ENCODE data around the gene PCDH9. TPM values are rescaled to one million over a fixed set of nuclear protein-coding genes. Genes with fewer than 3 reads are reported as not detected.

PCDH9 gene
- total RNA-seq, 1 donor from 2014 or later, result 0.26 TPM

DNA sequence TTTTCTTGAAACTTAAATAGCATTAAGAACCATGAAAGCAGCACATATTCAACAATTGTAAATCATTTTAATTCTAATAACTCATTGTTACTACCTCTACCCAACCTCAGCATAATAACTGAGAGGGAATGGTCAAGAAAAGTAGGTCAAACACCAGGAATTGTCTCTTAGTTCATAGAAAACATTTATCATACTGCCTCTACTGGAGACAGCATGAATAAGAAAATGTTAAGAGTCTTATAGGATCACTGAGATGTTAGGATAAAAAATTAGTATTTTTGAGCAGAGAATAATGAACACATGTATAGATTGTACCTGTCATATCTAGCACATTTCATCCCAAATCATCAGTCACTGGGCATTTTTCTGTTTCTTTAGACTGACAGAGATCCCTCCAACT lies 515.3 kb downstream of the PCDH9 start:
- no peak overlapping the region for H3K4me3 ChIP-seq (ENCODE audit: low read depth, low read length)
- TF ChIP-seq, protein P1, sequence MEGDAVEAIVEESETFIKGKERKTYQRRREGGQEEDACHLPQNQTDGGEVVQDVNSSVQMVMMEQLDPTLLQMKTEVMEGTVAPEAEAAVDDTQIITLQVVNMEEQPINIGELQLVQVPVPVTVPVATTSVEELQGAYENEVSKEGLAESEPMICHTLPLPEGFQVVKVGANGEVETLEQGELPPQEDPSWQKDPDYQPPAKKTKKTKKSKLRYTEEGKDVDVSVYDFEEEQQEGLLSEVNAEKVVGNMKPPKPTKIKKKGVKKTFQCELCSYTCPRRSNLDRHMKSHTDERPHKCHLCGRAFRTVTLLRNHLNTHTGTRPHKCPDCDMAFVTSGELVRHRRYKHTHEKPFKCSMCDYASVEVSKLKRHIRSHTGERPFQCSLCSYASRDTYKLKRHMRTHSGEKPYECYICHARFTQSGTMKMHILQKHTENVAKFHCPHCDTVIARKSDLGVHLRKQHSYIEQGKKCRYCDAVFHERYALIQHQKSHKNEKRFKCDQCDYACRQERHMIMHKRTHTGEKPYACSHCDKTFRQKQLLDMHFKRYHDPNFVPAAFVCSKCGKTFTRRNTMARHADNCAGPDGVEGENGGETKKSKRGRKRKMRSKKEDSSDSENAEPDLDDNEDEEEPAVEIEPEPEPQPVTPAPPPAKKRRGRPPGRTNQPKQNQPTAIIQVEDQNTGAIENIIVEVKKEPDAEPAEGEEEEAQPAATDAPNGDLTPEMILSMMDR (IDR thresholded peaks at IDR 0.05; ENCODE audit: insufficient read depth, low read length, severe bottlenecking), result peak; percentile 9
- DNase-seq (ENCODE audit: low read depth), result peak; percentile 20
- H3K27me3 ChIP-seq (ENCODE audit: control insufficient read depth, insufficient read depth, low read length), result no peaks in the 10 kb centered on the region
- no peak for FAIRE-seq
- H3K36me3 ChIP-seq (ENCODE audit: control insufficient read depth, insufficient read depth, low read length), result no peaks in the 10 kb centered on the region

DNA sequence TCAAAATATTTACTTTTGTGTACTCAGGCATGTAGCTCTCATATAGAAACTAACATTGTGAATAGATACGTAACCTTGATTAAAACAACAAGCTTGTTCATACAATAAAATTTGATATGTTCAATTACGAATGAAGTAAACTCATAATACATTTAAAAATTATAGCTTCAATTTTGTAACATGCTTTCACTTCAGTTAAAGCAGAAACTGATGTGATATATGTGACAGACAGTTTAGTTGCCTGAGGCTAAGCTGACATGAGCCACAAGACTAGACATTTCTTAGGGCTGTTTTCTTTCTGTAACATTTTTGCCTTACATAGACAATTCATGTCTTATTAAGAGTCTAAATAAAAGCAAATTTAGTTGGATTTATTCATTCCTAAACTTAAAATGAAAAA lies 526.0 kb downstream of the PCDH9 start:
- TF ChIP-seq, protein P1 (IDR thresholded peaks at IDR 0.05; ENCODE audit: insufficient read depth, low read length, severe bottlenecking), result no peak
- Histone ChIP-seq H3K36me3 (ENCODE audit: control insufficient read depth, insufficient read depth, low read length) (no peaks in the 10 kb centered on the region), H3K4me3 (ENCODE audit: low read depth, low read length) (no peak overlapping the region), H3K27me3 (ENCODE audit: control insufficient read depth, insufficient read depth, low read length) (no peaks in the 10 kb centered on the region)
- FAIRE-seq (no peak), DNase-seq (ENCODE audit: low read depth) (no peak)

DNA sequence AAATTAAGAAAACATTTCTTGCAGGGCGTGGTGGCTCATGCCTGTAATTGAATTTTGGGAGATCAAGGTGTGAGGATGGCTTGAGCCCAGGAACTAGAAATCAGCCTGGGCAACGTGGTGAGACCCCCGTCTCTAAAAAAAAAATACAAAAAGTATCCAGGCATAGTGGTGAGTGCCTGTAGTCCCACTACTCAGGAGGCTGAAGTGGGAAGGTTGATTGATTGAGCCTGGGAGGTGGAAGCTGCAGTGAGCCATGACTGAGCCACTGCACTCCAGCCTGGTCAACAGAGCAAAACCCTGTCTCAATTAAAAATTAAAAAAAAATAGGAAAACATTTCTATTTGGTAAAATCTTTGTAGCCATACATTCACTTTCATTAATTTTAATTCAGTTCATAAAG lies 526.5 kb downstream of the PCDH9 start:
- no peak for FAIRE-seq
- no peaks in the 10 kb centered on the region for H3K27me3 ChIP-seq (ENCODE audit: control insufficient read depth, insufficient read depth, low read length)
- H3K4me3 ChIP-seq (ENCODE audit: low read depth, low read length), result no peak overlapping the region
- no peak for DNase-seq (ENCODE audit: low read depth)
- no peaks in the 10 kb centered on the region for H3K36me3 ChIP-seq (ENCODE audit: control insufficient read depth, insufficient read depth, low read length)
- TF ChIP-seq, protein P1 (IDR thresholded peaks at IDR 0.05; ENCODE audit: insufficient read depth, low read length, severe bottlenecking), result no peak

DNA sequence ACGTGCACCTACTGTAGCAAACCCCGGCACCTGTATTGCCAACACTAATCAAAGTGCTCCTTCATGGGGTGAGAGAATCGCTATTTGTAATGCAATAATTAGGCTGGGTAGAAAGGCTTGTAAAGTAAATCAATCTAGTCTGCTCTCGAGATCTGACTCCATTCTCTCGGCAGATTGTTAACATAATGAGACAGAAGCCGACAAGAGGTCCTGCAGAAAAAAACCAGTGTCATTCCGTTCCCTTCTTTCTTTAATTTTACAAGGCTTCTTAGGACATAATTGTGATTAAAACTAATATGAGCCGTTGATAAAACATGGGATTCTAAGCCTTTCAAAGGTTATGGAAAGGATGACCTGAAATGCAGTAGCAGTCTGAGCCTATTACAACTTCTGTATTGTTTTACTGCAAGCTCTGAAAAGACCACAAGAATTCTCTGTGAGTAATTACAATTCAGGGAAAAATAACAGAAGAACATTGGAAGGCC lies 530.0 kb downstream of the PCDH9 start:
- DNase-seq (ENCODE audit: low read depth) (no peak), FAIRE-seq (no peak)
- no peak overlapping the region for H3K4me3 ChIP-seq (ENCODE audit: low read depth, low read length)
- TF ChIP-seq, protein P1 (IDR thresholded peaks at IDR 0.05; ENCODE audit: insufficient read depth, low read length, severe bottlenecking), result no peak
- no peaks in the 10 kb centered on the region for H3K36me3 ChIP-seq (ENCODE audit: control insufficient read depth, insufficient read depth, low read length)
- H3K27me3 ChIP-seq (ENCODE audit: control insufficient read depth, insufficient read depth, low read length), result no peaks in the 10 kb centered on the region

DNA sequence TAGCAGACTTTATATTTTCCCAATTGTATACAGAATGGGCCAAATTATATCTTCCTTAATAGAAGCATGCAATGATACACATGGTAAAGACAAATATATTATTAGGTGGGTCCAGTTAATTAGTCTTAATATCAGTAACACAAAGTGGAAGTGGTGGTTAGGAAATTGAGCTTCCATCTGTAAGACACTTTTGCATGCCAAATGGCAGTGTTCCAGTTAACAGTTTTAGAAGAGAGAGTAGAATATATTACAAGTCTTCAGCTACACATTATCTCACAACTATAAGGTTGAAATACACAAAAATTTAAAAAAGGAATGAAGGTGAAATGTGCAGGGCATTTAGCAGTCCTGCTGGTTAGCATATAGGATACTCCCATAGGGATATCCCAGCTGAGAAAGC lies 536.5 kb downstream of the PCDH9 start:
- no peak for FAIRE-seq
- Histone ChIP-seq H3K27me3 (ENCODE audit: control insufficient read depth, insufficient read depth, low read length) (no peaks in the 10 kb centered on the region), H3K4me3 (ENCODE audit: low read depth, low read length) (no peak overlapping the region), H3K36me3 (ENCODE audit: control insufficient read depth, insufficient read depth, low read length) (no peaks in the 10 kb centered on the region)
- TF ChIP-seq, protein P1 (IDR thresholded peaks at IDR 0.05; ENCODE audit: insufficient read depth, low read length, severe bottlenecking), result no peak
- DNase-seq (ENCODE audit: low read depth), result no peak

DNA sequence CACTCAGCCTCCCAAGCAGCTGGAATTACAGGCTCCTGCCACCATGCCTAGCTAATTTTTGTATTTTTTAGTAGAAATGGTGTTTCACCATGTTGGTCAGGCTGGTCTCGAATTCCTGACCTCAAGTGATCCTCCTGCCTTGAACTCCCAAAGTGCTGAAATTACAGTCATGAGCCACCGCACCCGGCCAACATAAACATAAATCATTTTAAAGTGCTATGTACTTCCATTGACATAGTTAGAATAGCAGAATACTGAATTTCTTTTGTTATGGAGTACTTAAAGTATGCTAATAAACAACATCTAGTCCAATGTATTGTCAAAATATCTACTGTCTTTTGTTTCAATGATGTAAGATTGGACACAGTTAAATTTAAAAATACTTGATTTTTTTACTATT lies 539.0 kb downstream of the PCDH9 start:
- no peak for FAIRE-seq

More for the DNA sequence above, 539.0 kb downstream of the PCDH9 start:
- Histone ChIP-seq H3K36me3 (ENCODE audit: control insufficient read depth, insufficient read depth, low read length) (no peaks in the 10 kb centered on the region), H3K27me3 (ENCODE audit: control insufficient read depth, insufficient read depth, low read length) (no peaks in the 10 kb centered on the region), H3K4me3 (ENCODE audit: low read depth, low read length) (no peak overlapping the region)
- TF ChIP-seq, protein P1 (IDR thresholded peaks at IDR 0.05; ENCODE audit: insufficient read depth, low read length, severe bottlenecking), result no peak
- DNase-seq (ENCODE audit: low read depth), result no peak

Data from bronchial epithelial cell (primary cell).